H9 (cell line): ENCODE results near the gene CLCN3. TPM values are rescaled to one million over a fixed set of nuclear protein-coding genes. Genes with fewer than 3 reads are reported as not detected.

Source experiments
- DNase-seq: peaks from one replicate; pipeline ENCODE4 v3.0.0-alpha.2; 2017
- H2AFZ ChIP-seq: one replicate; pipeline ENCODE4 v1.6.1; 2013; ENCODE audit warnings: mild to moderate bottlenecking, low read length, control low read depth, moderate library complexity
- H2AK5ac ChIP-seq: 2 replicates; pipeline ENCODE4 v1.6.1; 2013; ENCODE audit warnings: low read length, control low read depth, mixed read lengths; ENCODE audit not compliant: insufficient read length
- H2BK120ac ChIP-seq: one replicate; pipeline ENCODE4 v1.6.1; 2013; ENCODE audit warnings: low read depth, mild to moderate bottlenecking, low read length, control low read depth, inconsistent platforms; ENCODE audit not compliant: poor library complexity, severe bottlenecking
- H2BK12ac ChIP-seq: 2 replicates; pipeline ENCODE4 v1.6.1; 2013; ENCODE audit warnings: low read length, control low read depth, mixed read lengths, low read depth; ENCODE audit not compliant: insufficient read length
- H2BK15ac ChIP-seq: 2 replicates; pipeline ENCODE4 v1.6.1; 2013; ENCODE audit warnings: low read depth, low read length, control low read depth
- H2BK20ac ChIP-seq: one replicate; pipeline ENCODE4 v1.6.1; 2013; ENCODE audit warnings: low read depth, mild to moderate bottlenecking, low read length, control low read depth, inconsistent platforms; ENCODE audit not compliant: poor library complexity, severe bottlenecking
- H2BK5ac ChIP-seq: 2 replicates; pipeline ENCODE4 v1.6.1; 2013; ENCODE audit warnings: low read length, control low read depth, mixed read lengths; ENCODE audit not compliant: insufficient read length
- H3K14ac ChIP-seq: 2 replicates; pipeline ENCODE4 v1.6.1; 2013; ENCODE audit warnings: low read length, control low read depth; ENCODE audit not compliant: insufficient read depth
- H3K18ac ChIP-seq: 2 replicates; pipeline ENCODE4 v1.6.1; 2013; ENCODE audit warnings: low read depth, mild to moderate bottlenecking, mixed read lengths, low read length, control low read depth; ENCODE audit not compliant: insufficient read length
- H3K23ac ChIP-seq: 2 replicates; pipeline ENCODE4 v1.6.1; 2013; ENCODE audit warnings: low read length, control low read depth, mixed read lengths, low read depth; ENCODE audit not compliant: insufficient read length
- H3K23me2 ChIP-seq: 2 replicates; pipeline ENCODE4 v1.6.1; 2013; ENCODE audit warnings: low read depth, mild to moderate bottlenecking, mixed read lengths, low read length, control low read depth; ENCODE audit not compliant: insufficient read length, poor library complexity, severe bottlenecking
- H3K27ac ChIP-seq: 2 replicates; pipeline ENCODE4 v1.5.1; 2013; ENCODE audit warnings: low read length, control low read depth, mixed read lengths, low read depth; ENCODE audit not compliant: insufficient read length
- H3K27me3 ChIP-seq: 2 replicates; pipeline ENCODE4 v1.6.1; 2013; ENCODE audit warnings: low read length, control low read depth, inconsistent platforms; ENCODE audit not compliant: insufficient read depth
- H3K4ac ChIP-seq: 2 replicates; pipeline ENCODE4 v1.6.1; 2013; ENCODE audit warnings: low read depth, mild to moderate bottlenecking, control low read depth, inconsistent platforms, low read length, moderate library complexity
- H3K4me1 ChIP-seq: 2 replicates; pipeline ENCODE4 v1.6.1; 2013; ENCODE audit warnings: low read length, control low read depth, inconsistent platforms; ENCODE audit not compliant: insufficient read depth
- H3K4me2 ChIP-seq: 2 replicates; pipeline ENCODE4 v1.6.1; 2013; ENCODE audit warnings: low read length, control low read depth, mixed read lengths; ENCODE audit not compliant: insufficient read length, insufficient read depth
- H3K56ac ChIP-seq: 2 replicates; pipeline ENCODE4 v1.6.1; 2013; ENCODE audit warnings: low read depth, mild to moderate bottlenecking, mixed read lengths, low read length, control low read depth; ENCODE audit not compliant: insufficient read length
- H3K79me1 ChIP-seq: 2 replicates; pipeline ENCODE4 v1.6.1; 2013; ENCODE audit warnings: low read depth, mild to moderate bottlenecking, moderate library complexity, low read length, control low read depth, inconsistent platforms; ENCODE audit not compliant: insufficient read depth, poor library complexity, severe bottlenecking
- H3K79me2 ChIP-seq: 2 replicates; pipeline ENCODE4 v1.6.1; 2013; ENCODE audit warnings: low read length, control low read depth, inconsistent platforms; ENCODE audit not compliant: insufficient read depth
- H3K9ac ChIP-seq: 2 replicates; pipeline ENCODE4 v1.6.1; 2013; ENCODE audit warnings: low read length, control low read depth, mixed read lengths; ENCODE audit not compliant: insufficient read length; ENCODE audit errors: extremely low read depth
- H3K9me3 ChIP-seq: one replicate; pipeline ENCODE4 v1.6.1; 2013; ENCODE audit warnings: low read depth, low read length, inconsistent platforms; ENCODE audit not compliant: control insufficient read depth
- H3T11ph ChIP-seq: one replicate; pipeline ENCODE4 v1.6.1; 2013; ENCODE audit warnings: mild to moderate bottlenecking, low read length, control low read depth, inconsistent platforms
- H4K20me1 ChIP-seq: one replicate; pipeline ENCODE4 v1.6.1; 2013; ENCODE audit not compliant: control insufficient read depth, insufficient read length, insufficient read depth
- H4K5ac ChIP-seq: 2 replicates; pipeline ENCODE4 v1.6.1; 2013; ENCODE audit warnings: low read depth, mild to moderate bottlenecking, mixed read lengths, low read length, control low read depth; ENCODE audit not compliant: insufficient read length
- H4K8ac ChIP-seq: replicated peaks from 2 replicates; pipeline ENCODE4 v1.6.1; 2013; ENCODE audit warnings: low read length, control low read depth, mixed read lengths, low read depth; ENCODE audit not compliant: insufficient read length
- H4K91ac ChIP-seq: 2 replicates; pipeline ENCODE4 v1.6.1; 2013; ENCODE audit warnings: low read depth, mild to moderate bottlenecking, moderate library complexity, mixed read lengths, low read length, control low read depth; ENCODE audit not compliant: insufficient read length
- H3K27ac Mint-ChIP-seq, 3 experiments: 2 replicates in 2 of 3; 3 replicates in 1 of 3; pipeline ENCODE4 v1.8.0; 2020 to 2021; ENCODE audit warnings: mixed read lengths in 3 of 3, mild to moderate bottlenecking in 1 of 3, moderate library complexity in 1 of 3
- H3K27me3 Mint-ChIP-seq: 2 replicates; pipeline ENCODE4 v1.8.0; 2021; ENCODE audit warnings: low read depth, mild to moderate bottlenecking, moderate library complexity, mixed read lengths
- H3K36me3 Mint-ChIP-seq, 3 experiments: 2 replicates in 2 of 3; 3 replicates in 1 of 3; pipeline ENCODE4 v1.8.0; 2020 to 2021; ENCODE audit warnings: low read depth in 3 of 3, mixed read lengths in 3 of 3; ENCODE audit not compliant: insufficient read depth in 1 of 3
- H3K4me1 Mint-ChIP-seq, 2 experiments: 2 replicates each; pipeline ENCODE4 v1.8.0; 2020; ENCODE audit warnings: mixed read lengths in 2 of 2
- H3K4me3 Mint-ChIP-seq, 2 experiments: 2 replicates in 1 of 2; 3 replicates in 1 of 2; pipeline ENCODE4 v1.8.0; 2020 to 2021; ENCODE audit warnings: mild to moderate bottlenecking in 2 of 2, mixed read lengths in 2 of 2, moderate library complexity in 1 of 2
- H3K9me3 Mint-ChIP-seq, 2 experiments: 2 replicates in 1 of 2; 3 replicates in 1 of 2; pipeline ENCODE4 v1.8.0; 2020; ENCODE audit warnings: mild to moderate bottlenecking in 2 of 2, mixed read lengths in 2 of 2, moderate library complexity in 1 of 2
- CTCF ChIP-seq: fragments of 200-600 bp; sonication (generic); conservative IDR thresholded peaks from 3 replicates; pipeline ENCODE4 v1.8.0; 2021; ENCODE audit warnings: antibody characterized with exemption, mild to moderate bottlenecking
- WGBS: extraction: QIAGEN DNeasy Blood & Tissue Kit; methylation state at CpG from one replicate; pipeline ENCODE4 v1.1.7; 2013; ENCODE audit warnings: missing lambda C conversion rate, low lambda C conversion rate, mixed read lengths; ENCODE audit not compliant: insufficient read length; ENCODE audit errors: extremely low coverage; 5-methylcytosine and 5-hydroxymethylcytosine counted together
- total RNA-seq: library from RNA; stranded (reverse); gene quantifications from 2 replicates; pipeline ENCODE4 v1.2.1, GENCODE V29; 2021

Gene CLCN3
- total RNA-seq, 1 experiment from 2014 or later = 25.7 TPM

- Histone ChIP-seq H3K18ac (no peak overlapping the region), H3K23ac (no peak overlapping the region), H4K91ac (no peak overlapping the region), H3K14ac (no peak overlapping the region), H3K79me2 (peaks cover 16% of the 10 kb centered on the region; the same call in 1 of the 2 replicates), H3K79me1 (no peaks in the 10 kb centered on the region), H2BK120ac (no peak overlapping the region), H2AFZ (no peak overlapping the region), H3K9ac (no peak overlapping the region), H3K4me1 (no peaks in the 10 kb centered on the region), H3T11ph (no peak overlapping the region), H3K56ac (no peak overlapping the region), H3K4me2 (no peak overlapping the region), H4K20me1 (no peaks in the 10 kb centered on the region), H2BK5ac (no peak overlapping the region), H2BK15ac (no peak overlapping the region), H3K4ac (no peak overlapping the region), H3K27me3 (no peaks in the 10 kb centered on the region), H2BK12ac (no peak overlapping the region), H4K8ac (no peak overlapping the region), H2BK20ac (no peak overlapping the region), H3K27ac (no peak overlapping the region), H3K23me2 (no peaks in the 10 kb centered on the region), H3K9me3 (no peaks in the 10 kb centered on the region), H4K5ac (no peak overlapping the region), H2AK5ac (no peak overlapping the region)
- Mint-ChIP-seq H3K4me1 (peaks cover 10 to 11% of the 10 kb centered on the region in 2 experiments), H3K4me3 (no peak overlapping the region), H3K27ac (peak overlapping the region in 2 of 3 experiments; percentile 20 to 21; a peak in 3 of 7 replicates), H3K9me3 (no peaks in the 10 kb centered on the region), H3K36me3 (peaks cover 2 to 3% (median 2%) of the 10 kb centered on the region in 3 experiments; a peak in 1 of 7 replicates), H3K27me3 (no peaks in the 10 kb centered on the region)
- no CpG with 5 or more reads among the region's 6 CpGs for WGBS
- no peak for TF ChIP-seq CTCF
- no peak for DNase-seq
These were observed 6.2 kb downstream of the CLCN3 start for GRCh38 chr4:169626331-169627282.
